HL-60 (cell line): ENCODE data around the gene ACAD8.

Experiments used
- DNase-seq, 2 experiments: peaks; one replicate each; pipeline ENCODE4 v3.0.0-alpha.2; 2010 to 2020; ENCODE audit warnings: low read depth in 1 of 2, low spot score in 1 of 2
- H3K27ac ChIP-seq: fragments of 250-450 bp; sonication (Bioruptor Pico); replicated peaks from 2 replicates; pipeline ENCODE4 v1.5.1; 2020; ENCODE audit warnings: mild to moderate bottlenecking, moderate library complexity
- H3K27me3 ChIP-seq: fragments of 250-450 bp; sonication (Bioruptor Pico); 2 replicates; pipeline ENCODE4 v1.5.1; 2021; ENCODE audit warnings: mild to moderate bottlenecking, moderate library complexity; ENCODE audit not compliant: insufficient read depth, poor library complexity, severe bottlenecking
- H3K4me3 ChIP-seq: replicated peaks from 2 replicates; pipeline ENCODE4 v1.5.1; 2011; ENCODE audit warnings: mild to moderate bottlenecking, control low read depth, low read length; ENCODE audit not compliant: insufficient read depth
- GABPA ChIP-seq: IDR thresholded peaks from 2 replicates; pipeline ENCODE4 v1.6.1; 2012; ENCODE audit warnings: low read depth
- POLR2AphosphoS5 ChIP-seq: IDR thresholded peaks from 2 replicates; pipeline ENCODE4 v1.6.1; 2012; ENCODE audit warnings: low read depth
- SPI1 ChIP-seq: IDR thresholded peaks from 2 replicates; pipeline ENCODE4 v1.6.1; 2012; ENCODE audit warnings: low read depth, mild to moderate bottlenecking, borderline replicate concordance
- TF ChIP-seq, protein P1 (sequence below): IDR thresholded peaks from 2 replicates; pipeline ENCODE4 v1.6.1; 2012; ENCODE audit warnings: low read depth; ENCODE audit not compliant: insufficient replicate concordance
- TF ChIP-seq, protein P2 (sequence below): IDR thresholded peaks from one replicate; pipeline ENCODE4 v1.5.1; 2011; ENCODE audit warnings: low read length, control low read depth, inconsistent platforms; ENCODE audit not compliant: insufficient read depth

The ACAD8 gene

DNA sequence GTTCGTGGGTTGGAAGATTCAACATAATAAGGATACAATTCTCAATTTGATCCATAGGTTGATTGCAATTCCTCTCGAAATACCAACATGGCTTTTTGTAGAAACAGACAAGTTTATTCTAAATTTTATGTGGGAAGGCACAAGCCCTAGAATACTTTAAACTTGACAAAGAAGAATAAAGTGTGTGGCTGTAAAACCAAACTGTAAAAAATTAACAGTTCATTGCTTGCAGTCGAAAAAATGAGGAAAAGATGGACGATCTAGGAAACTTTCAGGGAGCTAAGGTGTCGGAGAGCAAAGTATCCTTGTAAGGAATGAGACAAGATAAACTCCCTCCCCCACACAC is 21.8 kb downstream of the ACAD8 start:
- H3K27ac ChIP-seq = no peak overlapping the region
- DNase-seq = no peak
- TF ChIP-seq, protein P1, sequence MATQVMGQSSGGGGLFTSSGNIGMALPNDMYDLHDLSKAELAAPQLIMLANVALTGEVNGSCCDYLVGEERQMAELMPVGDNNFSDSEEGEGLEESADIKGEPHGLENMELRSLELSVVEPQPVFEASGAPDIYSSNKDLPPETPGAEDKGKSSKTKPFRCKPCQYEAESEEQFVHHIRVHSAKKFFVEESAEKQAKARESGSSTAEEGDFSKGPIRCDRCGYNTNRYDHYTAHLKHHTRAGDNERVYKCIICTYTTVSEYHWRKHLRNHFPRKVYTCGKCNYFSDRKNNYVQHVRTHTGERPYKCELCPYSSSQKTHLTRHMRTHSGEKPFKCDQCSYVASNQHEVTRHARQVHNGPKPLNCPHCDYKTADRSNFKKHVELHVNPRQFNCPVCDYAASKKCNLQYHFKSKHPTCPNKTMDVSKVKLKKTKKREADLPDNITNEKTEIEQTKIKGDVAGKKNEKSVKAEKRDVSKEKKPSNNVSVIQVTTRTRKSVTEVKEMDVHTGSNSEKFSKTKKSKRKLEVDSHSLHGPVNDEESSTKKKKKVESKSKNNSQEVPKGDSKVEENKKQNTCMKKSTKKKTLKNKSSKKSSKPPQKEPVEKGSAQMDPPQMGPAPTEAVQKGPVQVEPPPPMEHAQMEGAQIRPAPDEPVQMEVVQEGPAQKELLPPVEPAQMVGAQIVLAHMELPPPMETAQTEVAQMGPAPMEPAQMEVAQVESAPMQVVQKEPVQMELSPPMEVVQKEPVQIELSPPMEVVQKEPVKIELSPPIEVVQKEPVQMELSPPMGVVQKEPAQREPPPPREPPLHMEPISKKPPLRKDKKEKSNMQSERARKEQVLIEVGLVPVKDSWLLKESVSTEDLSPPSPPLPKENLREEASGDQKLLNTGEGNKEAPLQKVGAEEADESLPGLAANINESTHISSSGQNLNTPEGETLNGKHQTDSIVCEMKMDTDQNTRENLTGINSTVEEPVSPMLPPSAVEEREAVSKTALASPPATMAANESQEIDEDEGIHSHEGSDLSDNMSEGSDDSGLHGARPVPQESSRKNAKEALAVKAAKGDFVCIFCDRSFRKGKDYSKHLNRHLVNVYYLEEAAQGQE = no peak
- no peak for TF ChIP-seq SPI1
- TF ChIP-seq, protein P2, sequence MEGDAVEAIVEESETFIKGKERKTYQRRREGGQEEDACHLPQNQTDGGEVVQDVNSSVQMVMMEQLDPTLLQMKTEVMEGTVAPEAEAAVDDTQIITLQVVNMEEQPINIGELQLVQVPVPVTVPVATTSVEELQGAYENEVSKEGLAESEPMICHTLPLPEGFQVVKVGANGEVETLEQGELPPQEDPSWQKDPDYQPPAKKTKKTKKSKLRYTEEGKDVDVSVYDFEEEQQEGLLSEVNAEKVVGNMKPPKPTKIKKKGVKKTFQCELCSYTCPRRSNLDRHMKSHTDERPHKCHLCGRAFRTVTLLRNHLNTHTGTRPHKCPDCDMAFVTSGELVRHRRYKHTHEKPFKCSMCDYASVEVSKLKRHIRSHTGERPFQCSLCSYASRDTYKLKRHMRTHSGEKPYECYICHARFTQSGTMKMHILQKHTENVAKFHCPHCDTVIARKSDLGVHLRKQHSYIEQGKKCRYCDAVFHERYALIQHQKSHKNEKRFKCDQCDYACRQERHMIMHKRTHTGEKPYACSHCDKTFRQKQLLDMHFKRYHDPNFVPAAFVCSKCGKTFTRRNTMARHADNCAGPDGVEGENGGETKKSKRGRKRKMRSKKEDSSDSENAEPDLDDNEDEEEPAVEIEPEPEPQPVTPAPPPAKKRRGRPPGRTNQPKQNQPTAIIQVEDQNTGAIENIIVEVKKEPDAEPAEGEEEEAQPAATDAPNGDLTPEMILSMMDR = no peak
- no peak for TF ChIP-seq GABPA
- TF ChIP-seq POLR2AphosphoS5 = no peak
- no peak overlapping the region for H3K4me3 ChIP-seq
- H3K27me3 ChIP-seq = peaks cover 65% of the 10 kb centered on the region

DNA sequence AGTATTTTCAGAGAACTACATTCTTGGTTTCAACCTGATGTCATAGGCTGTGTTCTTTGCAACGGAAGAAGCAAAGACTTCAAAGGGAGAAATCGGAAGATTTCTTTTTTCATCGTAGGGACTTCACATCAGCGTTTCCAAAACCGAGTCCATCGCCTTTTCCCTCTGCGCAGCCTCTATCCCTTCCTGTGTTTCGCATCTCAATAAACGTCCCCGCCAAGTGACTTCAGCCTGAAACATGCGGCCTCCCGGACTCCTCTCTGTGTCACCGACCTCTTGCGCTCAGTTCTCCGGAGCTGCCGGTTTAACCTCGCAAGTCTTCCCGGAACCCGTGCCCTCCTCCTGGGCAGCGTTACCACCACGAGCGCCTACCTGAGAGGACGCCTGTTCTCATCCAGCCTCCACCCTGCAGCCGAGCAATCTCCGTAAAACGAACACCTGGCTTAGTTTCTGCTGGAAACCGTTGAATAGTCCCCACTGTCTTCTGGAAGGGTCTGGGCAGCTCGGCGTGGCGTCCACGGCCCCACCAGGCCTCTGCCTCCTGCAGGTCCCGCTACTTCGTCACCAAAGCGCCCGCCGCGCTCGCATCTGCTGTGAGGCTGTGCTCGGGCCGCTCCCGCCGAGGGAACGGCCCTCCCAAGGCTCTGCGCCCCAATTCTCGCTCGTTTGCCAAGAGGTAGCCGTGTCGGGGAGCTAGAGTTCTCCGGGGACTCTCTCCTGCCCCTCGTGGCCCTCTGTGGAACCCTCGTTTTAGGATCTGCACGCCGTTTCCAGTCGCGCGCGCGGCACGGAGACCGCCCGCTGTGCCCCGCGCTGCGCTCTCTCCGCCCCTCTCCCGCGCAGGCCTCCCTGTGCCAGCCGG is 22.4 kb downstream of the ACAD8 start, which contains the start of gene GLB1L3:
TSS of gene GLB1L3 (plus strand) at position 846 of the 862 bp plus-strand sequence. CDS start 362 bp downstream, outside the sequence.
- no peak within 1 kb of the TSS for H3K27ac ChIP-seq
- peaks cover 70% of the 10 kb centered on the region for H3K27me3 ChIP-seq
- DNase-seq = peak in 1 of 2 experiments; percentile 21
- peak within 1 kb of the TSS; percentile 8 for H3K4me3 ChIP-seq
- TF ChIP-seq, protein P1 = no peak
- TF ChIP-seq SPI1 (no peak), GABPA (no peak), POLR2AphosphoS5 (no peak)
- TF ChIP-seq, protein P2 = no peak

DNA sequence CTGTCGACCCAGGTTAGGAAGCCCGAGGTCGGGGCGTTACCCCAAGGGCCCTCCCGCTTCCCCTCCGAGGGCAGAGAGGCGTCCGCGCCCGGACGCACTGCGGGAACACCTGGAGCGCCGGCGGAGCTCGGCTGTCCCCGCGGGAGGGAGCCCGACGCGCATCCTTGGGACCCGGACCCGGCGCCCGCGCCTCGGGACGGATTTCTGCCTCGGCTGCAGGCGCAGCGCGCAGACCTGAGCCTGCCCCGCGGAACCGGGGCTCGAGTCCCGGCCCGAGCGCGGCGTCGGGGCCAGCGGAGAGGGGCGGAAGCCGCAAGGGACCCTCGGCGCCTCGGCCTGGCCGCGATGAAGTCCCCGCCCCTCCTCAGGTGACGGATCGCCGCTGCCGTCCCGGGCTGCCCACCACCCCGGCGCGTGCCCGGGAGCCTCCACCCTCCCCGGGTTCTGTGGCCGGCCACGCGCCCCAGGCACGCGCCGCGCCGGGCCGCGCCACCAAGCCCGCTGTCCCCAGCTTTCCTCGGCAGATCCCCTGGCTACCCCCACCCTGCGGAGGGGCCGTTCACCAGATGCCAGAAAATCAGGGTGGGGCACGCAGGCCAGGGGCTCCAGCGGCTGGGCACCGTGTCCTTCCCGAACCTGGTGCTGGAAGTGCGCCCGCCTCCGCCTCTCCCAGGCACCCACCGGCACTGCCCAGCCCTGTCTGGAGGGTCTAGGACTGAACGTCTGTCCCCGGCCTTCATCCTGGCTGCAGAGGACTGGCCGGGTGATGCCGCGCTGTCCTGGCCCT is 23.2 kb downstream of the ACAD8 start:
- Histone ChIP-seq H3K4me3 (peak overlapping the region; percentile 8), H3K27me3 (peaks cover 70% of the 10 kb centered on the region), H3K27ac (no peak overlapping the region)
- no peak for TF ChIP-seq POLR2AphosphoS5
- no peak for TF ChIP-seq SPI1
- TF ChIP-seq GABPA = no peak
- TF ChIP-seq, protein P1 = no peak
- TF ChIP-seq, protein P2 = no peak
- DNase-seq = no peak
